ENCODE data around the gene SKOR1. TPM values are rescaled to one million over a fixed set of nuclear protein-coding genes. Genes with fewer than 3 reads are reported as not detected.

Gene SKOR1
- total and polyA plus RNA-seq, 2 of the 4 experiments (the other 2 are of a cell fraction), result 0.03 TPM; not detected in 1

GRCh38 chr15:67825881-67826716 is 790 bp downstream of the SKOR1 start (continued):
- no peak for TF ChIP-seq BHLHE40 (IDR thresholded peaks at IDR 0.05; ENCODE audit: low read depth, low read length)

GRCh38 chr15:67826717-67827561 is 1.6 kb downstream of the SKOR1 start:
- BruUV-seq (replicated peaks), result no TSS peak
- Histone ChIP-seq H2BK15ac (ENCODE audit: low read depth, low read length) (no peak overlapping the region), H2BK120ac (ENCODE audit: low read depth, low read length) (no peak overlapping the region), H3K36me3 (ENCODE audit: control insufficient read depth, insufficient read depth, low read length) (no peaks in the 10 kb centered on the region), H4K8ac (ENCODE audit: low read depth in 2 of 2, low read length in 2 of 2) (no peak overlapping the region), H3K79me1 (ENCODE audit: low read depth in 1 of 2, low read length in 2 of 2) (no peaks in the 10 kb centered on the region), H3K56ac (ENCODE audit: extremely low read depth, insufficient read depth, low read length) (no peak overlapping the region), H3K14ac (replicated peaks; ENCODE audit: low read depth, low read length) (no peak overlapping the region), H2AK9ac (replicated peaks; ENCODE audit: low read depth, low read length, poor library complexity) (no peak overlapping the region), H3K4me1 (ENCODE audit: control insufficient read depth, insufficient read depth, low read length) (peaks cover 3% of the 10 kb centered on the region; the same call in 1 of the 2 replicates), H3K27ac (ENCODE audit: insufficient read depth, low read length) (no peak overlapping the region), H3K4me3 (ENCODE audit: insufficient read depth, low read depth, low read length) (no peak overlapping the region), H2BK5ac (ENCODE audit: low read depth, low read length, poor library complexity, severe bottlenecking) (no peak overlapping the region), H4K91ac (ENCODE audit: insufficient read depth, low read depth, low read length) (no peak overlapping the region), H3K4me2 (ENCODE audit: low read depth, low read length) (no peak overlapping the region), H4K20me1 (ENCODE audit: insufficient read depth, low read length) (peaks cover 20% of the 10 kb centered on the region), H2AK5ac (ENCODE audit: low read depth, low read length) (no peak overlapping the region), H3K4ac (ENCODE audit: low read depth, low read length) (no peak overlapping the region), H3K18ac (ENCODE audit: low read depth, low read length) (no peak overlapping the region), H3K9me1 (ENCODE audit: insufficient read depth, low read length) (no peaks in the 10 kb centered on the region; the same call in 1 of the 2 replicates), H3K23ac (ENCODE audit: low read depth, low read length) (no peak overlapping the region), H2BK20ac (ENCODE audit: low read depth, low read length) (no peak overlapping the region), H3K27me3 (ENCODE audit: control insufficient read depth, insufficient read depth, low read length) (peaks cover 94% of the 10 kb centered on the region), H2AFZ (replicated peaks; ENCODE audit: low read length, poor library complexity) (no peak overlapping the region), H4K5ac (ENCODE audit: low read depth, low read length) (no peak overlapping the region), H3K9ac (ENCODE audit: low read depth, low read length) (no peak overlapping the region), H3K9me3 (ENCODE audit: control insufficient read depth, insufficient read depth, low read length) (peaks cover 17% of the 10 kb centered on the region)
- in situ Hi-C loops (cut with MboI; ENCODE audit: low sequenced_read_pairs), result no loop called here
- whole genome bisulfite sequencing, 2 experiments (ENCODE audit: extremely low coverage in 2 of 2, insufficient read length in 1 of 2), result 3% methylated on average over 44 of the region's 88 CpGs; no CpG with 5 or more reads in 1 of the 2 experiments
- intact Hi-C loops (cut with micrococcal nuclease), result no loop called here
- ChIA-PET POLR2A (ENCODE audit: unreplicated experiment) (no interaction called here), CTCF (no interaction called here)
- dilution Hi-C loops (cut with HindIII; ENCODE audit: low sequenced_read_pairs, unreplicated experiment), result no loop called here
- DNase-seq (no peak), ATAC-seq (ENCODE audit: low read depth) (no peak)
- no peak for TF ChIP-seq FOS (IDR thresholded peaks at IDR 0.05; ENCODE audit: low read depth, low read length)
- TF ChIP-seq BHLHE40 (IDR thresholded peaks at IDR 0.05; ENCODE audit: low read depth, low read length), result no peak
- TF ChIP-seq SMC3 (IDR thresholded peaks at IDR 0.05; ENCODE audit: low read depth, low read length), result no peak
- TF ChIP-seq CEBPB (IDR thresholded peaks at IDR 0.05; ENCODE audit: low read depth, low read length), result no peak
- no peak for TF ChIP-seq USF2 (IDR thresholded peaks at IDR 0.05; ENCODE audit: low read depth, low read length)
- TF ChIP-seq NFE2L2 (IDR thresholded peaks at IDR 0.05; ENCODE audit: low read depth, low read length), result no peak
- no peak for TF ChIP-seq CTCF (conservative IDR thresholded peaks at IDR 0.05; ENCODE audit: low read depth, low read length)
- no peak for TF ChIP-seq MXI1 (IDR thresholded peaks at IDR 0.05; ENCODE audit: borderline replicate concordance, low read depth, low read length)
- no peak for TF ChIP-seq MAFK (IDR thresholded peaks at IDR 0.05; ENCODE audit: low read depth, low read length)
- no peak for TF ChIP-seq POLR2A (IDR thresholded peaks at IDR 0.05; ENCODE audit: low read depth, low read length)
- no peak for TF ChIP-seq RFX5 (IDR thresholded peaks at IDR 0.05; ENCODE audit: low read depth, low read length)
